ENCODE measurements around the gene LRFN2. TPM values are rescaled to one million over a fixed set of nuclear protein-coding genes. Genes with fewer than 3 reads are reported as not detected.

The LRFN2 gene
- total RNA-seq, 1 donor from 2014 or later = not detected

- ATAC-seq (ENCODE audit: low read depth) (no peak), DNase-seq (no peak)
- no peaks in the 10 kb centered on the region for H3K9me3 Mint-ChIP-seq
- intact Hi-C loops (cut with micrococcal nuclease) = no loop called here
- CTCF ChIA-PET = no interaction called here
- no peaks in the 10 kb centered on the region for H3K4me1 Mint-ChIP-seq
- no peak for TF ChIP-seq CTCF (IDR thresholded peaks at IDR 0.05)
- POLR2A ChIA-PET = no interaction called here
- H3K4me3 Mint-ChIP-seq = no peak overlapping the region
- no peak overlapping the region for H3K27ac Mint-ChIP-seq
- H3K27me3 Mint-ChIP-seq = peaks cover 2% of the 10 kb centered on the region
- H3K36me3 Mint-ChIP-seq (ENCODE audit: low read depth) = no peaks in the 10 kb centered on the region
These were observed 34.2 kb downstream of the LRFN2 start for GRCh38 chr6:40552941-40553340.

DNA sequence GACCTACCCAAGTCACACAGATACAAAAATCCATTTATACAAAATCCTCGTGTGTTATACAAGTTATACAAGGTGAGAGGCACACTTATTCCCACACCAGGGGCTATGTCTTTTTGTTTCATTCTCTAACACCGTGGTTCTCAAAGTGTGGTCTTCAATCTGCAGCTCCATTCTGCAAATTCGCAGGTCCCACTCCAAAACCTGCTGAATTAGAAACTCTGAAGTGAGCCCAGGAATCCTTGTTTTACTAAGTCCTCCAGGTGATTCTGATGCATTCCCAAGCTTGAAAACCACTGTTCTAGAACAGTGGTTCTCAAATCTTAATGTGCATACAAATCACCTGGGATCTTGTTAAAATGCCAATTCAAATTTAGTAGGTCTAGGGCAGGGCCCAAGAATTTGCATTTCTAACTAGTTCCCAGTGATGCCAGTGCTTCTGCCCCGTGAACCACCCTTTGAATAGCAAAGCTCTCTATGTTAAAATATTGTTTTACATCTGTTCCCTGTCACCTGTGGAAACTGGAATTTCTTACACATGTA, 35.1 kb downstream of the LRFN2 start:
- CTCF ChIA-PET = no interaction called here

GRCh38 chr6:40550202-40551101, 36.7 kb downstream of the LRFN2 start:
- H3K27ac Mint-ChIP-seq = no peak overlapping the region
- DNase-seq (no peak), ATAC-seq (ENCODE audit: low read depth) (no peak)
- POLR2A ChIA-PET = no interaction called here
- peaks cover 5% of the 10 kb centered on the region for H3K27me3 Mint-ChIP-seq
- intact Hi-C loops (cut with micrococcal nuclease) = loop anchor here (2.0 kb wide), 1 partner anchor 294 kb away; no protein-coding TSS in a partner anchor
- no peaks in the 10 kb centered on the region for H3K36me3 Mint-ChIP-seq (ENCODE audit: low read depth)
- CTCF ChIA-PET = interaction anchor here (1.3 kb wide), 1 partner anchor 362 kb away, joined by 3 read pairs; no protein-coding TSS in a partner anchor
- no peaks in the 10 kb centered on the region for H3K9me3 Mint-ChIP-seq
- TF ChIP-seq CTCF (IDR thresholded peaks at IDR 0.05) = no peak
- no peak overlapping the region for H3K4me3 Mint-ChIP-seq
- H3K4me1 Mint-ChIP-seq = no peaks in the 10 kb centered on the region

More for the DNA sequence above, 35.1 kb downstream of the LRFN2 start:
- DNase-seq (no peak), ATAC-seq (ENCODE audit: low read depth) (no peak)
- intact Hi-C loops (cut with micrococcal nuclease) = loop anchor here (2.0 kb wide), 1 partner anchor 293 kb away; no protein-coding TSS in a partner anchor
- H3K9me3 Mint-ChIP-seq = no peaks in the 10 kb centered on the region
- H3K4me1 Mint-ChIP-seq = no peaks in the 10 kb centered on the region
- TF ChIP-seq CTCF (IDR thresholded peaks at IDR 0.05) = no peak
- peaks cover 5% of the 10 kb centered on the region for H3K27me3 Mint-ChIP-seq
- no peaks in the 10 kb centered on the region for H3K36me3 Mint-ChIP-seq (ENCODE audit: low read depth)
- H3K4me3 Mint-ChIP-seq = no peak overlapping the region
- no peak overlapping the region for H3K27ac Mint-ChIP-seq
- POLR2A ChIA-PET = no interaction called here

GRCh38 chr6:40545954-40546353, 41.2 kb downstream of the LRFN2 start:
- no peak overlapping the region for H3K27ac Mint-ChIP-seq
- H3K4me3 Mint-ChIP-seq = no peak overlapping the region
- TF ChIP-seq CTCF (IDR thresholded peaks at IDR 0.05) = no peak
- no peaks in the 10 kb centered on the region for H3K36me3 Mint-ChIP-seq (ENCODE audit: low read depth)
- peaks cover 5% of the 10 kb centered on the region for H3K27me3 Mint-ChIP-seq
- intact Hi-C loops (cut with micrococcal nuclease) = no loop called here
- DNase-seq (no peak), ATAC-seq (ENCODE audit: low read depth) (no peak)
- H3K9me3 Mint-ChIP-seq = no peaks in the 10 kb centered on the region
- H3K4me1 Mint-ChIP-seq = no peaks in the 10 kb centered on the region
- CTCF ChIA-PET = no interaction called here
- POLR2A ChIA-PET = no interaction called here

GRCh38 chr6:40543776-40544175, 43.4 kb downstream of the LRFN2 start:
- no peaks in the 10 kb centered on the region for H3K36me3 Mint-ChIP-seq (ENCODE audit: low read depth)
- H3K27ac Mint-ChIP-seq = no peak overlapping the region
- CTCF ChIA-PET = no interaction called here
- no peak for TF ChIP-seq CTCF (IDR thresholded peaks at IDR 0.05)
- POLR2A ChIA-PET = no interaction called here
- H3K9me3 Mint-ChIP-seq = no peaks in the 10 kb centered on the region
- H3K4me3 Mint-ChIP-seq = no peak overlapping the region
- DNase-seq (no peak), ATAC-seq (ENCODE audit: low read depth) (no peak)
- H3K4me1 Mint-ChIP-seq = no peaks in the 10 kb centered on the region
- peaks cover 5% of the 10 kb centered on the region for H3K27me3 Mint-ChIP-seq
- intact Hi-C loops (cut with micrococcal nuclease) = no loop called here

All from activated B cell treated with CpG ODN at 0.5 μM for 24 hours (primary cell).